ENCODE results near the gene SCP2D1. TPM values are rescaled to one million over a fixed set of nuclear protein-coding genes. Genes with fewer than 3 reads are reported as not detected.
"Not testable (repeated sequence)": the region's sequence is repeated elsewhere in the genome, so short reads cannot be mapped to it uniquely, and the experiment has no call there.

Gene SCP2D1
- total and polyA plus RNA-seq, 2 experiments from 2014 or later: not detected

DNA sequence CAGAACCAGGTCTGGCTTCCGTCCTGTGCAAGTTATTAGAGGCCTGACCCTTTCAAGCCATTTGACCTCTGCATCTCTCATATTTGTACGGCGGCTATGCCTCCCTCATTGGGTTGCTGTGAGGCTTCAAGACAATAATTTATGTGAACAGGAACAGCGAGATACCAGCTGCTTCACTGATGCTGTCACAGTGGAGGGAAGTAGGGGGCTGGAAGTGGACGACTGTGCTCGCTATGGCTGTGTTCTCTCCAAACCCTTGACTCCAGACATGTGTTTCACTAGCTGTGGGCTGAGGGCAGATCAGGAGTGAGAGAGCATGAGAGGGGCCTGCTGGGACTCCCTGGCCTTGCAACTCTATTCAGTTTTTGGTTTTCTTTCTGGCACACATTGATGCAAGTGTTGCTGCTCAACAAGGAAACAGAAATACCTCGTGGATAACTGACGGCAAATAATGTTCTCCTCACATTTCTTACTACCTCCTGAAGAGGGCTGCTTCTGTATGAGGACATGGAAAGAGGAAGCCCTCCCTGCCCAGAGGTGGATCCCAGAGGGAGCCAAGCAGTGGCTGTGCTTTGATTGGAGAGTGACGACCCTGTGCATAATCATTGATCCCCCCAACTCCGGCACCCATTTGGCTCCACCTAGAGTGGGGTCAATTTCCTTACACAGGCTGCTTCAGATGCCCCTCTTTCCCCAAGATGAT lies 34.7 kb upstream of the SCP2D1 start:
- DNase-seq (ENCODE audit: low read depth in 1 of 2, low spot score in 1 of 2): no peak

DNA sequence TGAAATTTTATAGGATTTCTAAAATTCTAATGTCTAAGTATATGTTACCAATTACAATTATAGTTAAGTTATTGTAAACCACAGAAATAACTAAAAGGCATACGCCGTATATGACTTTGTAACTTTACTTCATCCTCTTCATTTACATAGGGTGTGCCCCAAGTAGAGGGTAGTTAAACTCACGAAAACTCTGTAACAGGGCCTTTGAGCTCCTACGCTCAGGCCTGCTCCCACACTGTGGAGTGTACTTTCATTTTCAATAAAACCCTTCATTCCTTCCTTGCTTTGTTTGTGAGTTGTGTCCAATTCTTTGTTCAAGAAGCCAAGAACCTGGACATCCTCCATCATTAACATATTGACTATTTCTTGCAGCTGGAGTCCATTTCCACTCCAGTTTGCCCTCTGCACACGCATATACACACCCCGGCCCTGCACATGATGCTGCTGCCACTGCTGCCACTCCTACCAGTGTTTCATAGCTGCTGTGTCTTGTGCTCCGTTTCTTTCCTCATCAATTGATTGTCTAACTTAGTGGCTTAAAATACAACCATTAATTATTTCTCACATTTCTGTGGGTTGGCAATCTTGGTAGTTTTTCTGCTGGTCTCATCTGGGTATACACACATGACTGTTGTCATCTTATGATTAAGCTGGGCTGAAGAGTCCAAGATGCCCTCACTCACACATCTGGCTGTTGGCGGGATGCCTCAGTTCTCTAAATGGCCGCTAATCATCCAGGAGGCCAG lies 33.0 kb upstream of the SCP2D1 start:
- H3K4me1 ChIP-seq (ENCODE audit: low read depth): no peaks in the 10 kb centered on the region
- TF ChIP-seq, protein P1, sequence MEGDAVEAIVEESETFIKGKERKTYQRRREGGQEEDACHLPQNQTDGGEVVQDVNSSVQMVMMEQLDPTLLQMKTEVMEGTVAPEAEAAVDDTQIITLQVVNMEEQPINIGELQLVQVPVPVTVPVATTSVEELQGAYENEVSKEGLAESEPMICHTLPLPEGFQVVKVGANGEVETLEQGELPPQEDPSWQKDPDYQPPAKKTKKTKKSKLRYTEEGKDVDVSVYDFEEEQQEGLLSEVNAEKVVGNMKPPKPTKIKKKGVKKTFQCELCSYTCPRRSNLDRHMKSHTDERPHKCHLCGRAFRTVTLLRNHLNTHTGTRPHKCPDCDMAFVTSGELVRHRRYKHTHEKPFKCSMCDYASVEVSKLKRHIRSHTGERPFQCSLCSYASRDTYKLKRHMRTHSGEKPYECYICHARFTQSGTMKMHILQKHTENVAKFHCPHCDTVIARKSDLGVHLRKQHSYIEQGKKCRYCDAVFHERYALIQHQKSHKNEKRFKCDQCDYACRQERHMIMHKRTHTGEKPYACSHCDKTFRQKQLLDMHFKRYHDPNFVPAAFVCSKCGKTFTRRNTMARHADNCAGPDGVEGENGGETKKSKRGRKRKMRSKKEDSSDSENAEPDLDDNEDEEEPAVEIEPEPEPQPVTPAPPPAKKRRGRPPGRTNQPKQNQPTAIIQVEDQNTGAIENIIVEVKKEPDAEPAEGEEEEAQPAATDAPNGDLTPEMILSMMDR (IDR thresholded peaks at IDR 0.05; ENCODE audit: low read depth, low read length): no peak
- H3K27ac ChIP-seq: no peak overlapping the region
- no peaks in the 10 kb centered on the region for H3K36me3 ChIP-seq
- no peaks in the 10 kb centered on the region for H3K9me3 ChIP-seq (ENCODE audit: low read depth)
- DNase-seq (ENCODE audit: low read depth in 1 of 2, low spot score in 1 of 2): no peak
- no peak overlapping the region for H3K4me3 ChIP-seq
- H3K27me3 ChIP-seq: no peaks in the 10 kb centered on the region

More for the DNA sequence above, 34.7 kb upstream of the SCP2D1 start:
- no peaks in the 10 kb centered on the region for H3K36me3 ChIP-seq
- no peaks in the 10 kb centered on the region for H3K9me3 ChIP-seq (ENCODE audit: low read depth)
- H3K4me3 ChIP-seq: no peak overlapping the region
- no peaks in the 10 kb centered on the region for H3K4me1 ChIP-seq (ENCODE audit: low read depth)
- H3K27me3 ChIP-seq: no peaks in the 10 kb centered on the region
- no peak overlapping the region for H3K27ac ChIP-seq
- TF ChIP-seq, protein P1 (IDR thresholded peaks at IDR 0.05; ENCODE audit: low read depth, low read length): no peak

DNA sequence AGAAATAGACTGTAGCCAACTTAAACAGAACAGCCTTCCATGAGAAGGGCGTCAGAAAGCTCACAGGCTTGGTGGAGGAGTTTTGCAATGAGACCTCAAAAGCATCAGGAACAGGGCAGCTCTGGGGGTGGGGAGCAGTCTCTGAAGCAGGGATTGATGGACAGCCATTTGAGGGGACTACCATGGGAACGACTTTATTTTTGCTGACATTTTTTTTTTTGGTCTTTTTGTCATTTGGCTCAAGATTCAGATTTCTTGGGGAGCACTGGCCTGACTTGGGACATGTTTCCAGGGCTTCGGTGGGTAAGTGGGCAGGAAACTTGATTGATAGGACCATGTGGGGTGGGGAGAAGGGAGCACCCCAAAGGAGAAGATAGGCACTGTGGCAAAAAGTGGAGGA lies 32.1 kb upstream of the SCP2D1 start:
- H3K4me1 ChIP-seq (ENCODE audit: low read depth): no peaks in the 10 kb centered on the region
- no peaks in the 10 kb centered on the region for H3K27me3 ChIP-seq
- TF ChIP-seq, protein P1 (IDR thresholded peaks at IDR 0.05; ENCODE audit: low read depth, low read length): no peak
- DNase-seq (ENCODE audit: low read depth in 1 of 2, low spot score in 1 of 2): no peak
- no peak overlapping the region for H3K27ac ChIP-seq
- no peak overlapping the region for H3K4me3 ChIP-seq
- no peaks in the 10 kb centered on the region for H3K9me3 ChIP-seq (ENCODE audit: low read depth)
- no peaks in the 10 kb centered on the region for H3K36me3 ChIP-seq

DNA sequence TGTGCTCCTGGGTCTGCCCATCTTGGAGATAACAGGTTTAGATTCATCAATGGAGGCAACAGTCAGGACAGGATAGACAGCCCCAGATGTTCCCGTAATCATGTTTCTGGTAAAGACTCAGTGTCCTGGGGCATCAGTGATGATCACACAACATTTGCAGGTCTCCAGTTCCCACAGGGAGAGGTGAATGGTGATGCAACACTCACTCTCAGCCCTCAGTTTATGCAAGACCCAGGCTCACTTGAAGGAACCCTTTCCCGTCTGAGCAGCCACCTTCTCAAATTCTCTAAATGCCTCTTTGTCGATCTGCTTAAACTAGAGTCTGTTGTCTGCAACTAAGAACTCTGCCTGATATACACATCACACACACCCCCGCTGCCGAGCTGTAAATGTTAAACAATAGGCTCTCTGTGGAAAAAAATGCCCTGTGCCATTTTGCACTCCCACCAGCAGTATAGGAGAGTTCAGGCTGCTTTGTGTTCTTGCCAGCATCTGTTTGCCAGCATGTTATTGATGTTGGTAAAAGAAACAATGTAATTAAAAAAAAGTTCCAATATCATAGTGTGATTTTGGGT lies 30.1 kb upstream of the SCP2D1 start:
- Histone ChIP-seq H3K27me3 (no peaks in the 10 kb centered on the region), H3K36me3 (no peaks in the 10 kb centered on the region), H3K9me3 (ENCODE audit: low read depth) (no peaks in the 10 kb centered on the region), H3K27ac (no peak overlapping the region), H3K4me1 (ENCODE audit: low read depth) (no peaks in the 10 kb centered on the region), H3K4me3 (no peak overlapping the region)
- DNase-seq (ENCODE audit: low read depth in 1 of 2, low spot score in 1 of 2): no peak
- TF ChIP-seq, protein P1 (IDR thresholded peaks at IDR 0.05; ENCODE audit: low read depth, low read length): no peak

DNA sequence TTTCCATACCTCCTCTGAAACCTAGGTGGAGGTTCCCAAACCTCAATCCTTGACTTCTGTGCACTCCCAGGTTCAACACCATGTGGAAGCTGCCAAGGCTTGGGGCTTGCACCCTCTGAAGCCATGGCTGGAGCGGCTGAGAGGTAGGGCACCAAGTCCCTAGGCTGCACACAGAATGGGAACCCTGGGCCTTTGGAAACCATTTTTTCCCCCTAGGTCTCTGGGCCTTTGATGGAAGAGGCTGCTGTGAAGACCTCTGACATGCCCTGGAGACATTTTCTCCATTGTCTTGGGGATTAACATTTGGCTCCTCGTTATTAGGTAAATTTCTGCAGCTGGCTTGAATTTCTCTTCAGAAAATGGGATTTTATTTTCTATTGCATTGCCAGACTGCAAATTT lies 26.5 kb upstream of the SCP2D1 start:
- not testable (repeated sequence) for H3K36me3 ChIP-seq; DNase-seq (ENCODE audit: low read depth in 1 of 2, low spot score in 1 of 2); H3K4me3 ChIP-seq; H3K9me3 ChIP-seq (ENCODE audit: low read depth); H3K4me1 ChIP-seq (ENCODE audit: low read depth); H3K27ac ChIP-seq
- peaks cover 25% of the 10 kb centered on the region for H3K27me3 ChIP-seq

DNA sequence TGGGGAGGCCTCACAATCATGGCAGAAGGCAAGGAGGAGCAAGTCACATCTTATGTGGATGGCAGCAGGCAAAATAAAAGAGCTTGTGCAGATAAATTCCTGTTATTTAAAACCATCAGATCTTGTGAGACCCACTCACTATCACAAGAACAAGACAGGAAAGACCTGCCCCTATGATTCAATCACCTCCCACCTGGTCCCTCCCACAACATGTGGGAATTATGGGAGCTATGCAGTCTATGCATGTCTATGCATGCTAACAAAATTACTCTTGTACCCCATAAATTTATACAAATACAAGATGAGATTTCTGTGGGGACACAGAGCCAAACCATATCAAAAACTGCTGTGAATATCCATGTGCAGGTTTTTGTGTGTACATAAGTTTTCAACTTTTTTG lies 25.6 kb upstream of the SCP2D1 start:
- Histone ChIP-seq H3K27ac (no peak overlapping the region), H3K36me3 (no peaks in the 10 kb centered on the region), H3K9me3 (ENCODE audit: low read depth) (no peaks in the 10 kb centered on the region), H3K4me3 (no peak overlapping the region), H3K27me3 (peaks cover 27% of the 10 kb centered on the region), H3K4me1 (ENCODE audit: low read depth) (no peaks in the 10 kb centered on the region)
- TF ChIP-seq, protein P1 (IDR thresholded peaks at IDR 0.05; ENCODE audit: low read depth, low read length): no peak
- no peak for DNase-seq (ENCODE audit: low read depth in 1 of 2, low spot score in 1 of 2)
